Limb (tissue), 2 donors: ENCODE results near the gene ULBP2.
"Not testable (repeated sequence)": the region's sequence is repeated elsewhere in the genome, so short reads cannot be mapped to it uniquely, and the experiment has no call there.

Source experiments
- DNase-seq, 2 donors: peaks; one replicate each; pipeline ENCODE4 v3.0.0-alpha.2; 2016; ENCODE audit errors: extremely low spot score in 2 of 2

Gene ULBP2

DNA sequence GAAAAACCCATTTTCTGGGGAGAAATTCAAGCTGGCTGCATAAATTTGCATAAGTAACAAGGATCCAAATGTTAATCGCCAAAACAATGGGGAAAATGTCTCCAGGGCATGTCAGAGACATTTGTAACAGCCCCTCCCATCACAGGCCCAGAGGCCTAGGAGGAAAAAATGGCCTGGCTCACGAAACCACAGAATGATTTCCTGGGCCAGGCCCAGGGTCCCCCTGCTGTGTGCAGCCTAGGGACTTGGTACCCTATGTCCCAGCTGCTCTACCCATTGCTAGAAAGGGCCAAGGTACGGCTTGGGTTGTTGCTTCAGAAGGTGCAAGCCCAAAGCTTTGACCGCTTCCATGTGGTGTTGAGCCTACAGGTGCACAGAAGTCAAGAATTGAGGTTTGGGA lies 33.3 kb upstream of the ULBP2 start:
- not testable (repeated sequence) for DNase-seq

GRCh38 chr6:149909701-149910470 lies 31.9 kb upstream of the ULBP2 start:
- peak in 1 of 2 donors; percentile 10 for DNase-seq

- peak in 1 of 2 donors; percentile 4 for DNase-seq
Measured at GRCh38 chr6:149910721-149911151, 31.1 kb upstream of the ULBP2 start.

DNA sequence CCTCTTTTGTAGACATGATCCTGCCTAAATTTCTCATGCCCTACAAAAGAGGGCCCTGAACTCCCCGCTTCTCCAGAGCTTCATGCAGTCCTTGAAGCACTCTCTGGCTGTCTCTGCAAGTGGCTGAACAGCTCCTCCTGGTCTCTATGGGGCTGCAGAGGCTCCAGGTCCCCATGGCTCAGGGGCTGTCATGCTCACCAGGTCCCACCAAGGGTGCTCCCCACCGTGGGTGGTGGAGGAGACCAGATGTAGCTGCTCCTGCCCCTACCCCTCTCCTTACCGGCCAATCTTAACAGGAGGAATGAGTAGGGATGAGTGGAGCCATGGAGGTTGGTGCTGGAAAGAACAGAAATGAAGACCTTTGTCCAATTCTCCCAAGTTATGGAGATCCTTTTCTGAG lies 29.1 kb upstream of the ULBP2 start:
- DNase-seq: peak in 1 of 2 donors; percentile 6

DNA sequence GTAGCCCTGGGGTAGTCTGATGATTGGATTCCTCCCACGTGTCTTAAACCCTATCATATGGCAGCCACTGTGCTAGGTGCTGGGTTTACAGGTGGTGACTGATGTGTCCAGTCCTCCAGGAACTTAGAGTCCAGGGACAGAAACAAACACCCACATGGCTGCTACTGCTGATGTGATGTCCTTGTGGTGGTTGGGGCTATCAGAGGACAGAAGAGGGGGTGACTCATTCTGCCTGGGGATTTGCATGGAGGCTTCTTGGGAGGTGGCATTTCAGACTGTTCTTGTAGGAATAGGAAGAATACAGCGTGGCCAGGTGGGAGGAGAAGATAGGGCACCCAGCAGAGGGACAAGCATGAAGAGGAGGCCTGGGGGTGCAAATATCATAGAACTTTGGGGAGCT lies 28.7 kb upstream of the ULBP2 start:
- DNase-seq: no peak

- DNase-seq: peak in 1 of 2 donors; percentile 7
Measured at GRCh38 chr6:149913540-149914240, 28.1 kb upstream of the ULBP2 start.

- DNase-seq: no peak
Measured at GRCh38 chr6:149915970-149916865, 25.6 kb upstream of the ULBP2 start.

DNA sequence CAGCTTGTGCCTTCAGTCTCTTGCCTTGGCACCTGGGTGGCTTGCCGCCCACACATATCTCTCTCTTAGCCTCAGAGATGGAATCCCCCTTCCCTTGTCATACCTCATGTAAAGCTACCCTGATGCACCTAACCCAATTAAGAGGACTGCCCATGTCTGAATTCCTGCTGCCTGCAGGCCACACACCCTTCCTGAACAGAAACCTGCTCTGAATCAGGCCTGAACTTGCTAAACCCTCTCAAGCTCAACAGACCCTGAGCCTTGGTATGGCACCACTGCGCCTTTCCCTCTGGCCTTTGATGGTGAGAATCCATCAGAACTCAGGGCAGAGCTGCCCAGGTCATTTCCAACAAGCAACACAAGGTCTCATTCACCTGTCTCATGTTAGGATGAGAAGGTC lies 24.1 kb upstream of the ULBP2 start:
- no peak for DNase-seq

DNA sequence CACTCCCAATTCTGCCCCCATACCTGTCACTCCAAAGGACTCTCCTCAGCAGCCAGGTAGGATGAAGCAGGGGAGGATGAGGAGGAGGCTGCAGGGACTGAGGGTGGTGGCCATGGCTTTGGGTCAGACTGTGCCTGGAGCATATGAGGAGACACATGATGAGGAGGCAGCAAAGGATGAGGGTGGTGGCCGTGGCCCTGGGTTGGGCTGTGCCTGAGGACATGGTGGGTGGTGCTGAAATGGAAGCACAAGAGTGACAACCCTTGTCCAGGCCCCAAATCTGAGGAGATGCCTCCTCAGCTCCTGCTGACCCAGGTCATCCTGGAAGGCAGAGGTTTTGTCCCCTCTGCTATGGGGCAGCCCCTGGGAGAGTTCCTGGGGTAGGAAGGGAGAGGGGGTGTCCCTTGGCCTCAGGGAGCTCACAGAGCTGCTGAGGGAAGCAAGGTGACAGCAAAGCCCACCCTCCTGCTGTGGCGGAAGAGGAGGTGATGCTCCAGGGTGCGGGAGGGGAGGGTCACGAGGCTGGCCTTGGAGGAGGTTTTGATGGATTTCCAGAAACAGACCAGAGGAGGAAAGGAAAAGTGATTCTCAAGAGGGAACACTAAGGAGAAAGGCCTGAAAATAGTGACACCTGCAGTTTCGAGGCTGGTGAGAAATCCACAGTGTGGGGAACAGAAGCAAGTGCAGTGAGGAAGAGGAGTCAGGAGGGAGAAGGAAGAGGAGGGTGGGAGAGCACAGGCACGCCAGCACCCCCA lies 23.5 kb upstream of the ULBP2 start:
- DNase-seq: peak in 1 of 2 donors; percentile 18

DNA sequence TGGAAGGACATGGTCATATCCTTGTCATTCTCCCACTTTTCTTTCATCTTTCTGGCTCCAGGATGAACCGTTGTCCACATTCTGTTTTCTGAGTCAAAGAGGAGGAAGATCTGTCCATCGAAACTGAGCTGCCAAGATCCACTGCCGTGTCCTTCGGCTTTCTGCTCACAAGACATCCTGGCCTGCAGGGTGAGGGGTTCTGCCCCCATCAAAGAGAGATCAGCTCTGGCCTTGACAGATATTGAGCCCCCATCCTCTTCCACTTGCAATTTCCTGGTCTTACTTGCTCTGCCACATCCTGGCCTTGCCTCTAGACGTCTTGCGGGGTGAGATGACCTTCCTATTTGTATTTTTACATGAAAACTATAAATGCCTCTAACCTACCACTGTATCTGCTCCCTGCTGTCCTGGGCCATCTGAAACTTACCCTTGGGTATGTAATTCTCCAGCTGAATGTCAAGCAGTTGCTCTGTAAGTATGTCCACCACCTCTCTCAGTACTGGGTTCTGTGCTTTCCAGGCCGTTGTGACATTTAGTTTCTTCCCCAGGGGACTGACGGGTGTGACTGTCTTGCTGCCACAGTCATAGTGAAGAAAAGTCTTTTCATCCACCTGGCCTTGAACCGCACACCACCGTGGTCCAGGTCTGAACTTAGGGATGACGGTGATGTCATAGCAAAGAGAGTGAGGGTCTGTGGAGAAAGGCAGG lies 22.5 kb upstream of the ULBP2 start:
- DNase-seq: not testable (repeated sequence)

DNA sequence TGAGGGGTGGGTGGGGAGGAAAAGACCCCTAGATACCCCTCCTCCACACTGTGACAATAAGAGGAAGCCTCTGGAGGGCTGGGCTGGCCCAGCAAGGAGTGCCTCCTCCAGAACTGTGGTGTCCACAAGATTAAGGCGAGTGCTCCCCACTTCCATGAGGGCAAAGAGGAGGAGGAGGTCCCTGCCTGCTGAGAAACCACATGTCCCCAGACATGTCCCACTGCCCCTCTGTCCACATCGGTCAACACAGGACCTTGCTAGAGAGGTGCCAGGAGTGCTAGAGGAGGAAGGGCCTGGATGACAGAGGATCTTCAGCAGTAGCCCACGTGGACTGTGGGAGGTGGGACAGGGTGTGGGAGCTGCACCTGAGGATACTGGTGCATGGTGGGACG lies 22.0 kb upstream of the ULBP2 start:
- DNase-seq: no peak

GRCh38 chr6:149921361-149921760 lies 20.5 kb upstream of the ULBP2 start:
- DNase-seq: no peak

- not testable (repeated sequence) for DNase-seq
Measured at GRCh38 chr6:149922091-149922490, 19.7 kb upstream of the ULBP2 start.

GRCh38 chr6:149922642-149923326 lies 19.0 kb upstream of the ULBP2 start, which contains the start of gene RAET1G:
TSS of gene RAET1G (minus strand) at chr6:149923121. CDS start at chr6:149923010, 111 bp downstream.
- peak; percentile 88 to 92 for DNase-seq

GRCh38 chr6:149923327-149923986 lies 18.4 kb upstream of the ULBP2 start:
- no peak for DNase-seq

GRCh38 chr6:149924206-149924932 lies 17.4 kb upstream of the ULBP2 start:
- peak in 1 of 2 donors; percentile 20 for DNase-seq

GRCh38 chr6:149924933-149925252 lies 16.9 kb upstream of the ULBP2 start:
- DNase-seq: no peak

DNA sequence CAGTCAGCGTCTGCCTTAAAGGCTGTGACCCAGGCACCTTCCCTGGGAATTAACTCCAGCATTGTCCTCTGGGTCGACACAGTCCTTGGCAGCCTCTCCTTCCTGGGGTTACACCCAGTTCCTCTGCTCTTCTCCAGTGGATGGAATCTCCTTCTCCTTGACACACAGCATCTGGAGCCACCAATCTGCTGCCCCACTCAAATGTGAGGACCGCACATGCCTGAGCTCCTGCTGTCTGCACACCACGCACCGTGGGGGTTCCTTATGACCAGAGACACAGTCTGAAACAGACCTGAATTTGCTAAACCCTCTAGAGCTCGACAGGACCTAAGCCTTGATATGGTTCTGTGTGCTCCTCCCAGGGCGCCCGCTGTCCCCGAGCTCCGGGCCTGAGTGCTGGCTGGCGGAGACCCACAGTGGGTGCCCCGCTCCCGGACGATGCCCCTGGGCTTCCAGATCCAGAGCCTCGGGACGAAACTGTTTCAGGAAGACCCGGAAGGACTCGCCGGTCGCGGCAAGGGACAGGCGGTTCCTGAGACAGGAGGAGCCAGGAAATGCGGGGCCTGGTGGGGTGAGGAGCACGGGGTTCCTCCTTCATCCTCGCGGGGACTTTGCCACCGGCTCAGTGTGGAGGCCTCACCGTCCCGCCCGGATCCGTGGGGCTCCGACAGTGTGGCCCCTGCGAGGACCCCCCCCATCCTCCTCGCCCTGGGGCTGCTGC lies 16.4 kb upstream of the ULBP2 start:
- DNase-seq: peak in 1 of 2 donors; percentile 42
